OCI-LY7 (cell line): ENCODE data around the gene MYT1.

Source experiments
- CTCF ChIP-seq: fragments of 200-600 bp; sonication (generic); conservative IDR thresholded peaks from 2 replicates; pipeline ENCODE4 v1.5.1; 2014; ENCODE audit warnings: mild to moderate bottlenecking, antibody characterized with exemption, low read length, moderate library complexity, mixed read lengths
- EZH2phosphoT487 ChIP-seq: fragments of 200-600 bp; sonication (generic); IDR thresholded peaks from 2 replicates; pipeline ENCODE4 v1.6.1; 2018; ENCODE audit warnings: low read depth, borderline replicate concordance, mild to moderate bottlenecking, mixed run types, antibody characterized with exemption, low read length, moderate library complexity, mixed read lengths

DNA sequence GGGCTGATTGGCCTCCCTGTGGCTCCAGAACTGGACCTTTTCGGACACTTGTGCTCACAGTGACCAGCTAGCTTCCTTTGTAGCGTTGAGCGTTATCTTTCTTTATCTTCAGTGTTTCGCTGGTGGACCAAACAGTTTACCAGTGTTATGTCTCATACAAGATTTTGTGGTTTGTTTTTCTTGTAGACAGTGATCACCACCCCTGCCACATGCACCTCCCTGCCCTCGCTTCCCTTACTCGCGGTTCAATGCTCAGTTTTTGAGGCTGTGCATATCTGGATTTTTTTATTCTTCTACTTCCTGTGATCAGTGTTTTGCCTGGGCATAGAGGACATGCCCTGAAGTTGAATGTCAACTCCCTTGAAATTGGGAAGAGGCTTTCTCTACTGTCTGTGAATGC, 16.4 kb downstream of the MYT1 start:
- TF ChIP-seq CTCF, result no peak
- no peak for TF ChIP-seq EZH2phosphoT487
